NCI-H2029 treated with DMSO at 0.1 percent for 48 hours (cell line): ENCODE results near the gene TNN.
"Not testable (repeated sequence)": the region's sequence is repeated elsewhere in the genome, so short reads cannot be mapped to it uniquely, and the experiment has no call there.

Experiments
- DNase-seq: peaks from one replicate; lab custom pipeline; 2025; lab: John Stamatoyannopoulos, UW

The TNN gene

GRCh38 chr1:175108331-175108820 is 40.7 kb downstream of the TNN start:
- DNase-seq = not testable (repeated sequence)

GRCh38 chr1:175114996-175115395 is 47.4 kb downstream of the TNN start:
- DNase-seq = no peak

GRCh38 chr1:175116210-175116798 is 48.7 kb downstream of the TNN start:
- no peak for DNase-seq

- DNase-seq = no peak
Measured at GRCh38 chr1:175116903-175117302, 49.3 kb downstream of the TNN start.

GRCh38 chr1:175118375-175119367 is 51.0 kb downstream of the TNN start:
- DNase-seq = no peak

GRCh38 chr1:175120511-175120910 is 52.9 kb downstream of the TNN start:
- no peak for DNase-seq

GRCh38 chr1:175124861-175125260 is 57.2 kb downstream of the TNN start:
- no peak for DNase-seq

- no peak for DNase-seq
Measured at GRCh38 chr1:175126347-175126746, 58.7 kb downstream of the TNN start.

GRCh38 chr1:175127565-175127964 is 59.9 kb downstream of the TNN start:
- no peak for DNase-seq

GRCh38 chr1:175128523-175128922 is 60.9 kb downstream of the TNN start:
- no peak for DNase-seq

- no peak for DNase-seq
Measured at GRCh38 chr1:175129182-175129581, 61.5 kb downstream of the TNN start.

GRCh38 chr1:175129644-175129996 is 62.0 kb downstream of the TNN start:
- DNase-seq = no peak

- no peak for DNase-seq
Measured at GRCh38 chr1:175129997-175130648, 62.5 kb downstream of the TNN start.

- DNase-seq = no peak
Measured at GRCh38 chr1:175130649-175131045, 63.0 kb downstream of the TNN start.

- no peak for DNase-seq
Measured at GRCh38 chr1:175131095-175131494, 63.5 kb downstream of the TNN start.

GRCh38 chr1:175132436-175132835 is 64.8 kb downstream of the TNN start:
- no peak for DNase-seq

GRCh38 chr1:175133673-175134435 is 66.2 kb downstream of the TNN start:
- no peak for DNase-seq

- DNase-seq = no peak
Measured at GRCh38 chr1:175134500-175134899, 66.9 kb downstream of the TNN start.

- DNase-seq = no peak
Measured at GRCh38 chr1:175136246-175136645, 68.6 kb downstream of the TNN start.

- no peak for DNase-seq
Measured at GRCh38 chr1:175137369-175137768, 69.7 kb downstream of the TNN start.

GRCh38 chr1:175138579-175138978 is 70.9 kb downstream of the TNN start:
- no peak for DNase-seq
